Retina (tissue), 1 donor: ENCODE results near the gene MEOX1.

Experiments
- DNase-seq: peaks from one replicate; pipeline ENCODE4 v3.0.0-alpha.2; 2016

The MEOX1 gene

GRCh38 chr17:43679401-43679800 is 17.7 kb upstream of the MEOX1 start:
- DNase-seq, result no peak

GRCh38 chr17:43676471-43676870 is 14.7 kb upstream of the MEOX1 start:
- no peak for DNase-seq

GRCh38 chr17:43674394-43674793 is 12.7 kb upstream of the MEOX1 start:
- no peak for DNase-seq

- DNase-seq, result peak; percentile 81
Measured at GRCh38 chr17:43673516-43674323, 12.0 kb upstream of the MEOX1 start.

GRCh38 chr17:43671755-43672519 is 10.2 kb upstream of the MEOX1 start:
- no peak for DNase-seq

- no peak for DNase-seq
Measured at GRCh38 chr17:43671031-43671692, 9.4 kb upstream of the MEOX1 start.

GRCh38 chr17:43670645-43671030 is 8.9 kb upstream of the MEOX1 start:
- DNase-seq, result no peak

- no peak for DNase-seq
Measured at GRCh38 chr17:43669971-43670644, 8.4 kb upstream of the MEOX1 start.

GRCh38 chr17:43667947-43668348 is 6.2 kb upstream of the MEOX1 start:
- DNase-seq, result no peak

GRCh38 chr17:43667506-43667905 is 5.8 kb upstream of the MEOX1 start:
- no peak for DNase-seq

GRCh38 chr17:43665937-43666236 is 4.2 kb upstream of the MEOX1 start:
- no peak for DNase-seq

GRCh38 chr17:43665084-43665936 is 3.6 kb upstream of the MEOX1 start:
- DNase-seq, result no peak

- no peak for DNase-seq
Measured at GRCh38 chr17:43664096-43664495, 2.4 kb upstream of the MEOX1 start.

GRCh38 chr17:43663383-43663782 is 1.7 kb upstream of the MEOX1 start:
- no peak for DNase-seq

- DNase-seq, result no peak
Measured at GRCh38 chr17:43662413-43663141, 855 bp upstream of the MEOX1 start.

- DNase-seq, result no peak
Measured at GRCh38 chr17:43660816-43661493, 767 bp downstream of the MEOX1 start.

GRCh38 chr17:43659823-43660617 is 1.7 kb downstream of the MEOX1 start:
- DNase-seq, result no peak

GRCh38 chr17:43658900-43659299 is 2.8 kb downstream of the MEOX1 start:
- no peak for DNase-seq

GRCh38 chr17:43655693-43656255 is 5.9 kb downstream of the MEOX1 start:
- DNase-seq, result no peak

- DNase-seq, result no peak
Measured at GRCh38 chr17:43652124-43652480, 9.6 kb downstream of the MEOX1 start.
